ENCODE data around the gene MICAL2. TPM values are rescaled to one million over a fixed set of nuclear protein-coding genes. Genes with fewer than 3 reads are reported as not detected.
A peak's percentile ranks its signal among the peaks of the same experiment; 100 is the strongest.

MICAL2 gene
- total and polyA plus RNA-seq, 2 donors (not counting 3 experiments of a cell fraction or from before 2014, with no cell fraction given): 67.6 to 200 TPM

DNA sequence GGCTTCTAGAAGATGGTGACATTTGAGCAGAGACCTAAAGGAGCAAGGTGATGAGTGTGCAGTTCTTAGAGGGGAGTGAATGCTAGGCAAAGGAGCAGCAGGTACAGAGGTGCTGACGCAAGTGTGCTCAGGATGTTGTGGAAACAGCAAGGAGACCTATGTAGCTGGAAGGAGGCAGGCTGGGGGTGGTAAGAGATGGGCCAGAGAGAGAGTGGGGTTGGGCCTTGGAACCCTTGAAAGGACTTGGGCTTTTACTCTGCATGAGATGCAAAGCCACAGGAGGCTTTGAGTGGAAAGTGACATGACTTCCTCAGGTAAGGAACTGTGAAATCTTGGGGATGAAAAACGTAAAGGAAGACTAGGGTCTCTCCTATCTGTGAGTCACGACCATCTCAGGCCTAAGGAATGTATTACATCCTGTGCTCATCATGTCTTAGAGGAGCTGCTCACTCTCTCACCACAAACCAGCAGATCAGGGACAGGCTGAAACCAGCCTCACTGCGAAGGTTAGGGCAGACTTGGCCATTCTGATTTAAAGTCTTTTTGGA is 65.4 kb downstream of the MICAL2 start:
- H3K4me3 ChIP-seq (replicated peaks in 1 of 3; ENCODE audit: insufficient read depth in 1 of 3, low read depth in 1 of 3, low read length in 3 of 3): no peak overlapping the region
- H3K27ac ChIP-seq (ENCODE audit: insufficient read depth, low read depth, low read length): peak overlapping the region; percentile 76
- peaks cover 24% of the 10 kb centered on the region for H3K4me1 ChIP-seq (ENCODE audit: control insufficient read depth, extremely low read depth, insufficient read depth, low read length)
- dilution Hi-C loops (cut with MboI; ENCODE audit: extremely low pct_ligation_motif_present, low sequenced_read_pairs) (no loop called here), intact Hi-C loops (cut with micrococcal nuclease) (no loop called here)
- H3K79me2 ChIP-seq (ENCODE audit: control insufficient read depth, insufficient read depth, low read length): peaks cover 62% of the 10 kb centered on the region
- H3K36me3 ChIP-seq (ENCODE audit: control insufficient read depth in 2 of 2, extremely low read depth in 1 of 2, insufficient read depth in 2 of 2, low read length in 2 of 2): peaks cover 0 to under 1% of the 10 kb centered on the region in 2 experiments
- no peaks in the 10 kb centered on the region for H3K27me3 ChIP-seq (ENCODE audit: control insufficient read depth in 2 of 2, insufficient read depth in 2 of 2, low read length in 2 of 2)
- H3K9me1 ChIP-seq (replicated peaks; ENCODE audit: control insufficient read depth, extremely low read depth, insufficient read depth, low read length): no peaks in the 10 kb centered on the region
- H2AFZ ChIP-seq (ENCODE audit: low read depth, low read length): no peak overlapping the region
- DNase-seq (ENCODE audit: low read depth, low spot score) (peak; percentile 58), FAIRE-seq (peak; percentile 83)
- H3K4me2 ChIP-seq (ENCODE audit: insufficient read depth, low read length): peak overlapping the region; percentile 26
- TSS peak; percentile 91 for BruUV-seq (replicated peaks)
- CTCF ChIA-PET: interaction anchor here (0.6 to 1.2 kb wide), 2 partner anchors 9 kb away, joined by 3 to 4 read pairs; no protein-coding TSS in a partner anchor
- H3K9ac ChIP-seq (replicated peaks; ENCODE audit: extremely low read depth, insufficient read depth, low read length): peak overlapping the region; percentile 52
- H4K20me1 ChIP-seq (replicated peaks; ENCODE audit: control insufficient read depth, extremely low read depth, insufficient read depth, low read length): no peaks in the 10 kb centered on the region
- no peaks in the 10 kb centered on the region for H3K9me3 ChIP-seq (replicated peaks; ENCODE audit: control insufficient read depth, insufficient read depth, low read length)
- no peak for TF ChIP-seq EZH2 (IDR thresholded peaks at IDR 0.05; ENCODE audit: borderline replicate concordance, low read depth, low read length, severe bottlenecking)
- peak; percentile 34 for TF ChIP-seq POLR2A (IDR thresholded peaks at IDR 0.05; ENCODE audit: low read depth, low read length)
- peak; percentile 76 for TF ChIP-seq POLR2AphosphoS5 (IDR thresholded peaks at IDR 0.05; ENCODE audit: insufficient read depth, low read depth, low read length)
- TF ChIP-seq, protein P1, sequence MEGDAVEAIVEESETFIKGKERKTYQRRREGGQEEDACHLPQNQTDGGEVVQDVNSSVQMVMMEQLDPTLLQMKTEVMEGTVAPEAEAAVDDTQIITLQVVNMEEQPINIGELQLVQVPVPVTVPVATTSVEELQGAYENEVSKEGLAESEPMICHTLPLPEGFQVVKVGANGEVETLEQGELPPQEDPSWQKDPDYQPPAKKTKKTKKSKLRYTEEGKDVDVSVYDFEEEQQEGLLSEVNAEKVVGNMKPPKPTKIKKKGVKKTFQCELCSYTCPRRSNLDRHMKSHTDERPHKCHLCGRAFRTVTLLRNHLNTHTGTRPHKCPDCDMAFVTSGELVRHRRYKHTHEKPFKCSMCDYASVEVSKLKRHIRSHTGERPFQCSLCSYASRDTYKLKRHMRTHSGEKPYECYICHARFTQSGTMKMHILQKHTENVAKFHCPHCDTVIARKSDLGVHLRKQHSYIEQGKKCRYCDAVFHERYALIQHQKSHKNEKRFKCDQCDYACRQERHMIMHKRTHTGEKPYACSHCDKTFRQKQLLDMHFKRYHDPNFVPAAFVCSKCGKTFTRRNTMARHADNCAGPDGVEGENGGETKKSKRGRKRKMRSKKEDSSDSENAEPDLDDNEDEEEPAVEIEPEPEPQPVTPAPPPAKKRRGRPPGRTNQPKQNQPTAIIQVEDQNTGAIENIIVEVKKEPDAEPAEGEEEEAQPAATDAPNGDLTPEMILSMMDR (IDR thresholded peaks at IDR 0.05; ENCODE audit: extremely low read depth in 1 of 2, insufficient read depth in 1 of 2, low read depth in 1 of 2, low read length in 2 of 2): no peak
- peak; percentile 67 for TF ChIP-seq JUN (IDR thresholded peaks at IDR 0.05; ENCODE audit: borderline replicate concordance, insufficient read depth, insufficient read length, low read depth)
- TF ChIP-seq FOS (IDR thresholded peaks at IDR 0.05; ENCODE audit: borderline replicate concordance, insufficient read depth, low read length): peak; percentile 93
- POLR2A ChIA-PET: interaction anchor here (1.3 kb wide), 1 partner anchor 25 kb away, joined by 3 read pairs; no protein-coding TSS in a partner anchor

Measured in endothelial cell of umbilical vein (primary cell).